ENCODE measurements around the gene CYB561D1.

CYB561D1 gene

GRCh38 chr1:109543988-109544735 lies 50.3 kb downstream of the CYB561D1 start:
- DNase-seq (ENCODE audit: insufficient read length, low spot score): no peak
- no peak for FAIRE-seq

- DNase-seq (ENCODE audit: insufficient read length, low spot score) (peak; percentile 73), FAIRE-seq (no peak)
Measured at GRCh38 chr1:109546311-109547109, 52.6 kb downstream of the CYB561D1 start.

- no peak for DNase-seq (ENCODE audit: insufficient read length, low spot score)
Measured at GRCh38 chr1:109547463-109548320, 53.8 kb downstream of the CYB561D1 start.

GRCh38 chr1:109548321-109549267 lies 54.7 kb downstream of the CYB561D1 start, which contains the start of gene GNAI3:
Gene GNAI3 (plus strand): TSS chr1:109548615. CDS start chr1:109548721, 106 bp downstream.
- DNase-seq (ENCODE audit: insufficient read length, low spot score) (peak; percentile 90), FAIRE-seq (no peak)

More at GRCh38 chr1:109547463-109548320, 53.8 kb downstream of the CYB561D1 start:
- no peak for FAIRE-seq
